HG03520 (cell line): ENCODE results near the gene GARIN3.

Experiments
- ATAC-seq: cut with Tn5 transposase; IDR thresholded peaks from one replicate; pipeline ENCODE4 v1.9.1; 2021; ENCODE audit warnings: mild to moderate bottlenecking, moderate library complexity; ENCODE audit not compliant: unreplicated experiment

The GARIN3 gene

DNA sequence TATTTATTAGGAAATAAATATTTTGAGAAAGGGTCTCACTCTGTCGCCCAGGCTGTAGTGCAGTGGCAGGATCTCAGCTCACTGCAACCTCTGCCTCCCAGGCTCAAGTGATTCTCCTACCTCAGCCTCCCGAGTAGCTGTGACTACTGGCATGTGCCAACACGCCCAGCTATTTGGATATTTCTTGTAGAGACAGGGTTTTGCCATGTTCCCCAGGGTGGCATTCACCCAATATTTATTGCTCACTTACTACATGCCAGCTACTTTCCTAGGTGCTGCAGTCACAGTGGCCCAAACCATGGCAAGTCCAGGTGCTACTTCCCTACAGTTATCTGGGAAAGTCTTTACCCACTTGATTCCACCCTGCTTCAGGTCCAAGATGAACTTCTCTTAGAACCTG is 15.1 kb downstream of the GARIN3 start:
- ATAC-seq = no peak

- peak; percentile 85 for ATAC-seq
Measured at GRCh38 chr5:157148734-157149615, 17.1 kb downstream of the GARIN3 start.

- peak; percentile 33 for ATAC-seq
Measured at GRCh38 chr5:157143127-157143971, 22.7 kb downstream of the GARIN3 start.

DNA sequence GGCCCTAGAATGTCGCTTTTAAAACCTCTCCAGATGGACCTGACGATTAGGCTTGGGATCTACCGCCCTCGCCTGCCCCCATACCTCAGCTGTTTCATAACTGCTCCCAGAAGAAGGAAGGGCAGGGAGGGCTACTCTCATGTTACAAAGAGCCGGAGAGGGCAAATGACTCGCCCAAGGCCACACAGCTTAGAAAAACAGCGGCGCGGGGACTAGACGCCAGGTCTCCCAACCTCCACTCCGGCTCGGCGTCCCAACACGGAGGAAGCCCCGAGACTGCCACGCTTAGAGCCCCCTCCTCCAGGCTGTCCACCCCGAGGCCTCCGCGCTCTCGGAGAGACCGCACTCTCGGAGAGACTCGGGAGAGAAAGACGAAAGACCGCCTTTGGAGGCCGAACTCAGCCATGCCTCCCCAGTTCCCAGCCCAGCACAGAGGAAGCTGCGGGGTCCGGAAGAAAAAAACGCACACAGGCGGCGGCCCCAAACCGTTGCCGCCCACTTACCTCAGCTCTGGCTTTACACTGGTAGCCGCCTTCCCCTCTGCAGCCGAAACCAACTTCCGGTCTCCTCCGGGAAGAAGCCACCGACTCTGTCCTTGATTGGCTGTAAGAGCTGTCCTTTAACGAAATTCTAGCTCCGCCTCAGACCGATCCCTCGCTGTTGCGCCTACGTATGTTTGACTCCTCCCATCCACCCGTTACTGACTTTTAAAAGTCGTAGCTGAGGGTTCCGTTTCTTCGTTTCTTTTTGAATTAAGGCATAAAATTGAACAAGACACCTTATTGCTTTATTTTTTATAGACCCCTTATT is 23.5 kb downstream of the GARIN3 start, which contains the start of gene MED7:
Gene MED7 (minus strand): TSS at position 549 of the 810 bp plus-strand sequence. CDS start 3,434 bp downstream, outside the sequence.
- ATAC-seq = peak; percentile 100

- no peak for ATAC-seq
Measured at GRCh38 chr5:157137691-157138090, 28.4 kb downstream of the GARIN3 start.

DNA sequence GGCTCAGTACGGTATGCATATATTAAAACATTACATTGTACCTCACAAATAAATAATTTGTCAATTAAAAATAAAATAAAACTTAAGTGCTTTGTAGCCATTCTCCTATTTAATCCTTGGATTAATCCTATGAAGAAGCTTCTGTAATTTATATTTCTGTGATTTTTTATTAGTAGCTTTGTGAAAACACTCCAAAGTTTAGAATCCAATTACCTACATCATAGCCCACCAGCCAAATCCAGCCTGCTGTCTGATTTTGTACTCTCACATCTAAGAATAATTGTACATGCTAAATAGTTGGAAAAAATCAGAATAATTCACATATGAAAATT is 33.8 kb downstream of the GARIN3 start:
- ATAC-seq = no peak

GRCh38 chr5:157130925-157131324 is 35.1 kb downstream of the GARIN3 start:
- peak; percentile 39 for ATAC-seq

DNA sequence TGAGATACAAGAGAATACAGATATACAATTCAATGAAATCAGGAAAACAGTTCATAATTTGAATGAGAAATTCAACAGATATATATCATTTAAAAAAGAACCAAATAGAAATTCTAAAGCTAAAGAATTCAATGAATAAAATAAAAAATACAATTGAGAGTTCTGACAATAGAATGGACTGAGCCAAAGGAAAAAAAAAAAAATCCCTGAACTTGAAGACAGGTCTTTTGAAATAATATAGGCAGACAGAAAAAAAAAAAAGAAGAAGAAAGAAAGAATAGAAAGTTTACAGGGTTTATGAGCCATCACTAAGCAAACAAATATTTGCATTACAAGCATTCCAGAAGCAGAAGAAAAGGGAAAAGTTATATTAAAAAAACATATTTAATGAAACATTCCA is 44.4 kb downstream of the GARIN3 start:
- ATAC-seq = no peak

GRCh38 chr5:157120102-157120501 is 46.0 kb downstream of the GARIN3 start:
- no peak for ATAC-seq

GRCh38 chr5:157116483-157116954 is 49.5 kb downstream of the GARIN3 start:
- ATAC-seq = peak; percentile 59

- no peak for ATAC-seq
Measured at GRCh38 chr5:157115502-157115901, 50.6 kb downstream of the GARIN3 start.

DNA sequence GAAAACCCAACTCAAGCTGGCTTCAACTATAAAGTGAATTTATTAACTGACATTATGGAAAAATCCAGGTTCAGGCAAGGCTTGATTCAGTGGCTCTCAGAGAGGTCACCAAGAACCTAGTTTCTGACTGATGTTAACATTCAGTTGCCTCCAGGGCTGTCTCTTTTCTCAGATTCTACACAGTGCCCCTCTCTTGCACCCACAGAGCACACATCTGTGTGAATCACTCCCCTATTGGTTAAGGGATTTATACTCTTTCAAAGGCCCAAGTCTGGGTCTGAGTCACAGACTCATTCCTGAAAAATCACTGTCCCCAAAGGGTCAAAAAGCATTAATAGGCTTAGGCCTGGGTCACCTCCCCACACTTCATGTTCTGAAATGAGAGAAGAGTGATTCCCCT is 51.1 kb downstream of the GARIN3 start:
- no peak for ATAC-seq

GRCh38 chr5:157113002-157113401 is 53.1 kb downstream of the GARIN3 start:
- ATAC-seq = no peak
